H9 (cell line): ENCODE data around the gene SLC39A12. TPM values are rescaled to one million over a fixed set of nuclear protein-coding genes. Genes with fewer than 3 reads are reported as not detected.

Experiments used
- DNase-seq: peaks from one replicate; pipeline ENCODE4 v3.0.0-alpha.2; 2017
- H2AFZ ChIP-seq: one replicate; pipeline ENCODE4 v1.6.1; 2013; ENCODE audit warnings: mild to moderate bottlenecking, low read length, control low read depth, moderate library complexity
- H2AK5ac ChIP-seq: 2 replicates; pipeline ENCODE4 v1.6.1; 2013; ENCODE audit warnings: low read length, control low read depth, mixed read lengths; ENCODE audit not compliant: insufficient read length
- H2BK120ac ChIP-seq: one replicate; pipeline ENCODE4 v1.6.1; 2013; ENCODE audit warnings: low read depth, mild to moderate bottlenecking, low read length, control low read depth, inconsistent platforms; ENCODE audit not compliant: poor library complexity, severe bottlenecking
- H2BK12ac ChIP-seq: 2 replicates; pipeline ENCODE4 v1.6.1; 2013; ENCODE audit warnings: low read length, control low read depth, mixed read lengths, low read depth; ENCODE audit not compliant: insufficient read length
- H2BK15ac ChIP-seq: 2 replicates; pipeline ENCODE4 v1.6.1; 2013; ENCODE audit warnings: low read depth, low read length, control low read depth
- H2BK20ac ChIP-seq: one replicate; pipeline ENCODE4 v1.6.1; 2013; ENCODE audit warnings: low read depth, mild to moderate bottlenecking, low read length, control low read depth, inconsistent platforms; ENCODE audit not compliant: poor library complexity, severe bottlenecking
- H2BK5ac ChIP-seq: 2 replicates; pipeline ENCODE4 v1.6.1; 2013; ENCODE audit warnings: low read length, control low read depth, mixed read lengths; ENCODE audit not compliant: insufficient read length
- H3K14ac ChIP-seq: 2 replicates; pipeline ENCODE4 v1.6.1; 2013; ENCODE audit warnings: low read length, control low read depth; ENCODE audit not compliant: insufficient read depth
- H3K18ac ChIP-seq: 2 replicates; pipeline ENCODE4 v1.6.1; 2013; ENCODE audit warnings: low read depth, mild to moderate bottlenecking, mixed read lengths, low read length, control low read depth; ENCODE audit not compliant: insufficient read length
- H3K23ac ChIP-seq: 2 replicates; pipeline ENCODE4 v1.6.1; 2013; ENCODE audit warnings: low read length, control low read depth, mixed read lengths, low read depth; ENCODE audit not compliant: insufficient read length
- H3K23me2 ChIP-seq: 2 replicates; pipeline ENCODE4 v1.6.1; 2013; ENCODE audit warnings: low read depth, mild to moderate bottlenecking, mixed read lengths, low read length, control low read depth; ENCODE audit not compliant: insufficient read length, poor library complexity, severe bottlenecking
- H3K27ac ChIP-seq: 2 replicates; pipeline ENCODE4 v1.5.1; 2013; ENCODE audit warnings: low read length, control low read depth, mixed read lengths, low read depth; ENCODE audit not compliant: insufficient read length
- H3K27me3 ChIP-seq: 2 replicates; pipeline ENCODE4 v1.6.1; 2013; ENCODE audit warnings: low read length, control low read depth, inconsistent platforms; ENCODE audit not compliant: insufficient read depth
- H3K4ac ChIP-seq: 2 replicates; pipeline ENCODE4 v1.6.1; 2013; ENCODE audit warnings: low read depth, mild to moderate bottlenecking, control low read depth, inconsistent platforms, low read length, moderate library complexity
- H3K4me1 ChIP-seq: 2 replicates; pipeline ENCODE4 v1.6.1; 2013; ENCODE audit warnings: low read length, control low read depth, inconsistent platforms; ENCODE audit not compliant: insufficient read depth
- H3K4me2 ChIP-seq: 2 replicates; pipeline ENCODE4 v1.6.1; 2013; ENCODE audit warnings: low read length, control low read depth, mixed read lengths; ENCODE audit not compliant: insufficient read length, insufficient read depth
- H3K56ac ChIP-seq: 2 replicates; pipeline ENCODE4 v1.6.1; 2013; ENCODE audit warnings: low read depth, mild to moderate bottlenecking, mixed read lengths, low read length, control low read depth; ENCODE audit not compliant: insufficient read length
- H3K79me1 ChIP-seq: 2 replicates; pipeline ENCODE4 v1.6.1; 2013; ENCODE audit warnings: low read depth, mild to moderate bottlenecking, moderate library complexity, low read length, control low read depth, inconsistent platforms; ENCODE audit not compliant: insufficient read depth, poor library complexity, severe bottlenecking
- H3K79me2 ChIP-seq: 2 replicates; pipeline ENCODE4 v1.6.1; 2013; ENCODE audit warnings: low read length, control low read depth, inconsistent platforms; ENCODE audit not compliant: insufficient read depth
- H3K9ac ChIP-seq: 2 replicates; pipeline ENCODE4 v1.6.1; 2013; ENCODE audit warnings: low read length, control low read depth, mixed read lengths; ENCODE audit not compliant: insufficient read length; ENCODE audit errors: extremely low read depth
- H3K9me3 ChIP-seq: one replicate; pipeline ENCODE4 v1.6.1; 2013; ENCODE audit warnings: low read depth, low read length, inconsistent platforms; ENCODE audit not compliant: control insufficient read depth
- H3T11ph ChIP-seq: one replicate; pipeline ENCODE4 v1.6.1; 2013; ENCODE audit warnings: mild to moderate bottlenecking, low read length, control low read depth, inconsistent platforms
- H4K20me1 ChIP-seq: one replicate; pipeline ENCODE4 v1.6.1; 2013; ENCODE audit not compliant: control insufficient read depth, insufficient read length, insufficient read depth
- H4K5ac ChIP-seq: 2 replicates; pipeline ENCODE4 v1.6.1; 2013; ENCODE audit warnings: low read depth, mild to moderate bottlenecking, mixed read lengths, low read length, control low read depth; ENCODE audit not compliant: insufficient read length
- H4K8ac ChIP-seq: replicated peaks from 2 replicates; pipeline ENCODE4 v1.6.1; 2013; ENCODE audit warnings: low read length, control low read depth, mixed read lengths, low read depth; ENCODE audit not compliant: insufficient read length
- H4K91ac ChIP-seq: 2 replicates; pipeline ENCODE4 v1.6.1; 2013; ENCODE audit warnings: low read depth, mild to moderate bottlenecking, moderate library complexity, mixed read lengths, low read length, control low read depth; ENCODE audit not compliant: insufficient read length
- H3K27ac Mint-ChIP-seq, 3 experiments: 2 replicates in 2 of 3; 3 replicates in 1 of 3; pipeline ENCODE4 v1.8.0; 2020 to 2021; ENCODE audit warnings: mixed read lengths in 3 of 3, mild to moderate bottlenecking in 1 of 3, moderate library complexity in 1 of 3
- H3K27me3 Mint-ChIP-seq: 2 replicates; pipeline ENCODE4 v1.8.0; 2021; ENCODE audit warnings: low read depth, mild to moderate bottlenecking, moderate library complexity, mixed read lengths
- H3K36me3 Mint-ChIP-seq, 3 experiments: 2 replicates in 2 of 3; 3 replicates in 1 of 3; pipeline ENCODE4 v1.8.0; 2020 to 2021; ENCODE audit warnings: low read depth in 3 of 3, mixed read lengths in 3 of 3; ENCODE audit not compliant: insufficient read depth in 1 of 3
- H3K4me1 Mint-ChIP-seq, 2 experiments: 2 replicates each; pipeline ENCODE4 v1.8.0; 2020; ENCODE audit warnings: mixed read lengths in 2 of 2
- H3K4me3 Mint-ChIP-seq, 2 experiments: 2 replicates in 1 of 2; 3 replicates in 1 of 2; pipeline ENCODE4 v1.8.0; 2020 to 2021; ENCODE audit warnings: mild to moderate bottlenecking in 2 of 2, mixed read lengths in 2 of 2, moderate library complexity in 1 of 2
- H3K9me3 Mint-ChIP-seq, 2 experiments: 2 replicates in 1 of 2; 3 replicates in 1 of 2; pipeline ENCODE4 v1.8.0; 2020; ENCODE audit warnings: mild to moderate bottlenecking in 2 of 2, mixed read lengths in 2 of 2, moderate library complexity in 1 of 2
- total RNA-seq: library from RNA; stranded (reverse); gene quantifications from 2 replicates; pipeline ENCODE4 v1.2.1, GENCODE V29; 2021
- TF ChIP-seq, protein P1 (sequence below): fragments of 200-600 bp; sonication (generic); conservative IDR thresholded peaks from 3 replicates; pipeline ENCODE4 v1.8.0; 2021; ENCODE audit warnings: antibody characterized with exemption, mild to moderate bottlenecking

The SLC39A12 gene
- total RNA-seq, 1 experiment from 2014 or later, result not detected

DNA sequence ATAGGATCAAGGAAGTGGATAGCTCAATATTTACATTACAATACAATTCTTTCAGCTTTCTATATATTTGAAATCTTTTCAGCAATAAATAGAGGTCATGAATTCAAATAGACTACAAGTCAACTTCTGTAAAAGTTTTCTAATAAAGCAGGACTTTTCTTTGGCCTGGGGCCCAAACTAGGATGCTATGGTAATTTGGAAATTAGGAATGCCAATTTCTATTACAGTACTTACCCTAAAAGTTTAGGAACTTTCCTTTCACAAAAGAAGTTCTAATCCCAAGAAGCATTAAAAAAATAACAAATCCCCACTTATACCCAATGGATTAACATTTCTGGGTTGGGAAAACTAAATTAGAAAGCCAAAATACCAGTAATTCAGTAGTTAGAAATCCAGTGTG lies 40.5 kb downstream of the SLC39A12 start:
- Histone ChIP-seq H3K9me3 (no peaks in the 10 kb centered on the region), H3K18ac (no peak overlapping the region), H3K9ac (no peak overlapping the region), H2BK20ac (no peak overlapping the region), H3K27me3 (no peaks in the 10 kb centered on the region), H3K23me2 (no peaks in the 10 kb centered on the region), H2AFZ (no peak overlapping the region), H3K4ac (no peak overlapping the region), H3K79me2 (no peaks in the 10 kb centered on the region), H2AK5ac (no peak overlapping the region), H2BK15ac (no peak overlapping the region), H3K4me1 (no peaks in the 10 kb centered on the region; the same call in 1 of the 2 replicates), H2BK5ac (no peak overlapping the region), H3K27ac (no peak overlapping the region), H2BK12ac (no peak overlapping the region), H4K5ac (no peak overlapping the region), H3K4me2 (no peak overlapping the region), H3K23ac (no peak overlapping the region), H3T11ph (no peak overlapping the region), H3K79me1 (no peaks in the 10 kb centered on the region), H4K91ac (no peak overlapping the region), H3K56ac (no peak overlapping the region), H3K14ac (no peak overlapping the region), H4K20me1 (no peaks in the 10 kb centered on the region), H2BK120ac (no peak overlapping the region), H4K8ac (no peak overlapping the region)
- Mint-ChIP-seq H3K4me3 (no peak overlapping the region), H3K36me3 (no peaks in the 10 kb centered on the region; a peak in 1 of 7 replicates), H3K27me3 (no peaks in the 10 kb centered on the region; the same call in 1 of the 2 replicates), H3K4me1 (peaks cover 3% of the 10 kb centered on the region in 2 experiments; a peak in 3 of 4 replicates), H3K9me3 (no peaks in the 10 kb centered on the region), H3K27ac (no peak overlapping the region)
- DNase-seq, result no peak
- TF ChIP-seq, protein P1, sequence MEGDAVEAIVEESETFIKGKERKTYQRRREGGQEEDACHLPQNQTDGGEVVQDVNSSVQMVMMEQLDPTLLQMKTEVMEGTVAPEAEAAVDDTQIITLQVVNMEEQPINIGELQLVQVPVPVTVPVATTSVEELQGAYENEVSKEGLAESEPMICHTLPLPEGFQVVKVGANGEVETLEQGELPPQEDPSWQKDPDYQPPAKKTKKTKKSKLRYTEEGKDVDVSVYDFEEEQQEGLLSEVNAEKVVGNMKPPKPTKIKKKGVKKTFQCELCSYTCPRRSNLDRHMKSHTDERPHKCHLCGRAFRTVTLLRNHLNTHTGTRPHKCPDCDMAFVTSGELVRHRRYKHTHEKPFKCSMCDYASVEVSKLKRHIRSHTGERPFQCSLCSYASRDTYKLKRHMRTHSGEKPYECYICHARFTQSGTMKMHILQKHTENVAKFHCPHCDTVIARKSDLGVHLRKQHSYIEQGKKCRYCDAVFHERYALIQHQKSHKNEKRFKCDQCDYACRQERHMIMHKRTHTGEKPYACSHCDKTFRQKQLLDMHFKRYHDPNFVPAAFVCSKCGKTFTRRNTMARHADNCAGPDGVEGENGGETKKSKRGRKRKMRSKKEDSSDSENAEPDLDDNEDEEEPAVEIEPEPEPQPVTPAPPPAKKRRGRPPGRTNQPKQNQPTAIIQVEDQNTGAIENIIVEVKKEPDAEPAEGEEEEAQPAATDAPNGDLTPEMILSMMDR, result no peak
